Dermis blood vessel endothelial cell (primary cell): ENCODE measurements around the gene RPP30. TPM values are rescaled to one million over a fixed set of nuclear protein-coding genes. Genes with fewer than 3 reads are reported as not detected.

ENCODE experiments used
- DNase-seq: peaks from one replicate; pipeline ENCODE4 v3.0.0; 2010
- total RNA-seq: library from RNA; depleted of rRNA; stranded (reverse); fragments of >200 nt; gene quantifications from 2 replicates; pipeline ENCODE4 v1.2.3, GENCODE V29; 2014

The RPP30 gene
- 34.9 and 38.6 TPM in 2 replicates for total RNA-seq

- DNase-seq: peak; percentile 91
Measured at GRCh38 chr10:90871766-90872647, at the start of gene RPP30. Gene RPP30, plus strand, starts transcription at chr10:90871974. Its CDS starts 13 bp downstream, at chr10:90871987.

GRCh38 chr10:90822508-90822907 lies 49.3 kb upstream of the RPP30 start:
- DNase-seq: no peak

GRCh38 chr10:90832111-90832510 lies 39.7 kb upstream of the RPP30 start:
- no peak for DNase-seq

- no peak for DNase-seq
Measured at GRCh38 chr10:90834326-90834725, 37.4 kb upstream of the RPP30 start.

GRCh38 chr10:90837486-90837885 lies 34.3 kb upstream of the RPP30 start:
- no peak for DNase-seq

- DNase-seq: no peak
Measured at GRCh38 chr10:90842725-90843124, 29.0 kb upstream of the RPP30 start.

GRCh38 chr10:90845726-90846125 lies 26.0 kb upstream of the RPP30 start:
- no peak for DNase-seq

- DNase-seq: no peak
Measured at GRCh38 chr10:90846746-90847145, 25.0 kb upstream of the RPP30 start.

GRCh38 chr10:90847436-90847835 lies 24.3 kb upstream of the RPP30 start:
- no peak for DNase-seq

- no peak for DNase-seq
Measured at GRCh38 chr10:90849956-90850749, 21.6 kb upstream of the RPP30 start.

GRCh38 chr10:90855126-90855525 lies 16.6 kb upstream of the RPP30 start:
- no peak for DNase-seq

GRCh38 chr10:90856261-90856660 lies 15.5 kb upstream of the RPP30 start:
- no peak for DNase-seq

- DNase-seq: no peak
Measured at GRCh38 chr10:90856964-90857634, 14.7 kb upstream of the RPP30 start.

GRCh38 chr10:90857635-90858460 lies 13.9 kb upstream of the RPP30 start, which contains the start of gene HTR7:
Gene HTR7, minus strand, starts transcription at chr10:90858039. Its CDS starts 368 bp downstream, at chr10:90857671.
- peak; percentile 60 for DNase-seq

- DNase-seq: no peak
Measured at GRCh38 chr10:90858461-90858968, 13.3 kb upstream of the RPP30 start.

- DNase-seq: peak; percentile 50
Measured at GRCh38 chr10:90859321-90859751, 12.4 kb upstream of the RPP30 start.

GRCh38 chr10:90860790-90861189 lies 11.0 kb upstream of the RPP30 start:
- DNase-seq: no peak

- DNase-seq: peak; percentile 67
Measured at GRCh38 chr10:90862908-90863514, 8.8 kb upstream of the RPP30 start.

- peak; percentile 52 for DNase-seq
Measured at GRCh38 chr10:90865401-90865800, 6.4 kb upstream of the RPP30 start.

- no peak for DNase-seq
Measured at GRCh38 chr10:90866050-90866598, 5.7 kb upstream of the RPP30 start.

- DNase-seq: peak; percentile 92
Measured at GRCh38 chr10:90871279-90871765, 452 bp upstream of the RPP30 start.
